Epithelial cell of proximal tubule (primary cell): ENCODE measurements around the gene ATP13A2. TPM values are rescaled to one million over a fixed set of nuclear protein-coding genes. Genes with fewer than 3 reads are reported as not detected.

Source experiments
- DNase-seq: peaks from one replicate; pipeline ENCODE4 v3.0.0-alpha.2; 2011; ENCODE audit warnings: low read depth
- H3K4me3 ChIP-seq: 2 replicates; pipeline ENCODE4 v1.5.1; 2011; ENCODE audit warnings: low read depth, mild to moderate bottlenecking, low read length
- CTCF ChIP-seq: conservative IDR thresholded peaks from 2 replicates; pipeline ENCODE4 v1.5.1; 2012; ENCODE audit warnings: low read depth, mild to moderate bottlenecking, low read length
- total RNA-seq: library from RNA; depleted of rRNA; stranded (reverse); fragments of >200 nt; gene quantifications from 2 replicates; pipeline ENCODE4 v1.2.3, GENCODE V29; 2015

The ATP13A2 gene
- total RNA-seq, 1 donor from 2014 or later = 87.8 TPM

GRCh38 chr1:17005365-17005740 lies 6.4 kb downstream of the ATP13A2 start:
- no peak for DNase-seq
- no peak overlapping the region for H3K4me3 ChIP-seq
- TF ChIP-seq CTCF = no peak

GRCh38 chr1:17004466-17005364 lies 7.0 kb downstream of the ATP13A2 start:
- H3K4me3 ChIP-seq = no peak overlapping the region
- no peak for DNase-seq
- TF ChIP-seq CTCF = peak; percentile 5

GRCh38 chr1:17002524-17002902 lies 9.2 kb downstream of the ATP13A2 start:
- no peak for DNase-seq
- no peak overlapping the region for H3K4me3 ChIP-seq
- no peak for TF ChIP-seq CTCF

GRCh38 chr1:17001760-17002523 lies 9.8 kb downstream of the ATP13A2 start:
- TF ChIP-seq CTCF = no peak
- H3K4me3 ChIP-seq = no peak overlapping the region
- DNase-seq = no peak

GRCh38 chr1:16999863-17000262 lies 11.9 kb downstream of the ATP13A2 start:
- DNase-seq = no peak
- no peak overlapping the region for H3K4me3 ChIP-seq
- peak; percentile 9 for TF ChIP-seq CTCF

- no peak overlapping the region for H3K4me3 ChIP-seq
- no peak for TF ChIP-seq CTCF
- no peak for DNase-seq
Observed at GRCh38 chr1:16998589-16998988, 13.1 kb downstream of the ATP13A2 start.
